GM23338 (cell line): ENCODE results near the gene MS4A6A.

Source experiments
- CREB1 ChIP-seq: fragments of 250-450 bp; sonication (Bioruptor Pico); IDR thresholded peaks from 2 replicates; pipeline ENCODE4 v1.5.0; 2020; ENCODE audit warnings: low read depth, mild to moderate bottlenecking, moderate library complexity
- CTCF ChIP-seq, 2 experiments: fragments of 200-600 bp in 1 of 2; sonication (generic) in 1 of 2; conservative IDR thresholded peaks; 2 replicates each; pipeline versions ENCODE4 v1.5.1 to v1.6.1; 2016 to 2017; ENCODE audit warnings: antibody characterized with exemption in 2 of 2, low read depth in 2 of 2, mild to moderate bottlenecking in 2 of 2, moderate library complexity in 1 of 2
- ETS1 ChIP-seq: IDR thresholded peaks from 2 replicates; pipeline ENCODE4 v1.6.1; 2016; ENCODE audit warnings: antibody characterized with exemption
- EZH2 ChIP-seq: fragments of 200-600 bp; sonication (generic); IDR thresholded peaks from one replicate; pipeline ENCODE4 v1.8.0; 2017; ENCODE audit warnings: antibody characterized with exemption, mild to moderate bottlenecking, low read depth; ENCODE audit not compliant: unreplicated experiment
- EZH2phosphoT487 ChIP-seq: fragments of 200-600 bp; sonication (generic); IDR thresholded peaks from one replicate; pipeline ENCODE4 v1.8.1; 2018; ENCODE audit warnings: antibody characterized with exemption; ENCODE audit not compliant: unreplicated experiment
- JUNB ChIP-seq: IDR thresholded peaks from one replicate; pipeline ENCODE4 v1.6.1; 2016; ENCODE audit warnings: antibody characterized with exemption; ENCODE audit not compliant: unreplicated experiment
- NANOG ChIP-seq: IDR thresholded peaks from 2 replicates; pipeline ENCODE4 v1.6.1; 2016; ENCODE audit warnings: antibody characterized with exemption, borderline replicate concordance
- POLR2AphosphoS5 ChIP-seq: IDR thresholded peaks from 2 replicates; pipeline ENCODE4 v1.6.1; 2016; ENCODE audit warnings: antibody characterized with exemption, low read depth
- REST ChIP-seq: IDR thresholded peaks from one replicate; pipeline ENCODE4 v1.6.1; 2018; ENCODE audit warnings: antibody characterized with exemption; ENCODE audit not compliant: unreplicated experiment
- ZNF331 ChIP-seq: fragments of 250-450 bp; sonication (Bioruptor Pico); IDR thresholded peaks from 2 replicates; pipeline ENCODE4 v1.5.0; 2020; ENCODE audit warnings: low read depth, mild to moderate bottlenecking, moderate library complexity

GRCh38 chr11:60195923-60196368, 13.1 kb upstream of the MS4A6A start:
- TF ChIP-seq CTCF (conservative IDR thresholded peaks at IDR 0.05; ENCODE audit: low read depth in 2 of 2) = no peak
- TF ChIP-seq REST = no peak
- TF ChIP-seq POLR2AphosphoS5 = no peak
- TF ChIP-seq EZH2phosphoT487 = no peak
- no peak for TF ChIP-seq EZH2
- TF ChIP-seq CREB1 (CRISPR knock-in tag) = no peak
- no peak for TF ChIP-seq JUNB
- no peak for TF ChIP-seq NANOG
- no peak for TF ChIP-seq ETS1
- no peak for TF ChIP-seq ZNF331
